NCI-H2171 (cell line): ENCODE results near the gene DOLK.

ENCODE experiments used
- DNase-seq: peaks from one replicate; lab custom pipeline; 2025; lab: John Stamatoyannopoulos, UW

Gene DOLK

GRCh38 chr9:128906741-128907140, 40.7 kb downstream of the DOLK start:
- DNase-seq, result no peak

- no peak for DNase-seq
These were observed 41.4 kb downstream of the DOLK start for GRCh38 chr9:128905964-128906363.

GRCh38 chr9:128903871-128904620, 43.4 kb downstream of the DOLK start:
- DNase-seq, result no peak

- no peak for DNase-seq
These were observed 44.3 kb downstream of the DOLK start for GRCh38 chr9:128903079-128903461.

- peak; percentile 62 for DNase-seq
These were observed 44.9 kb downstream of the DOLK start for GRCh38 chr9:128902351-128903078.

GRCh38 chr9:128901822-128902221, 45.6 kb downstream of the DOLK start:
- DNase-seq, result no peak

- no peak for DNase-seq
These were observed 46.0 kb downstream of the DOLK start for GRCh38 chr9:128901379-128901778.

GRCh38 chr9:128899566-128900322, 47.7 kb downstream of the DOLK start:
- no peak for DNase-seq

- DNase-seq, result no peak
These were observed 48.4 kb downstream of the DOLK start for GRCh38 chr9:128898845-128899565.

- no peak for DNase-seq
These were observed 49.0 kb downstream of the DOLK start for GRCh38 chr9:128898382-128898781.

GRCh38 chr9:128895556-128895955, 51.8 kb downstream of the DOLK start:
- DNase-seq, result peak; percentile 93
